Activated B cell treated with CpG ODN at 0.5 μM for 24 hours (primary cell): ENCODE measurements around the gene BTBD9. TPM values are rescaled to one million over a fixed set of nuclear protein-coding genes. Genes with fewer than 3 reads are reported as not detected.

ENCODE experiments used
- ATAC-seq: fragments of 200-7000 bp; cut with Tn5 transposase; one replicate; pipeline ENCODE4 v1.10.0; 2021; ENCODE audit warnings: low read depth, mild to moderate bottlenecking, moderate library complexity
- CTCF ChIA-PET: fragments of 350-600 bp; sonication (Branson Sonifier 250); formaldehyde crosslinking; loops from one replicate; lab custom pipeline; 2021; ENCODE audit warnings: antibody characterized with exemption; lab: Charles Lee
- POLR2A ChIA-PET: fragments of 350-600 bp; sonication (Branson Sonifier 250); formaldehyde crosslinking; loops from one replicate; lab custom pipeline; 2021; ENCODE audit warnings: antibody characterized with exemption; lab: Charles Lee
- DNase-seq: peaks from one replicate; pipeline ENCODE4 v3.0.0; 2022
- H3K27ac Mint-ChIP-seq: one replicate; pipeline ENCODE4 v1.8.0; 2020; ENCODE audit warnings: mixed read lengths
- H3K27me3 Mint-ChIP-seq: one replicate; pipeline ENCODE4 v1.8.0; 2021; ENCODE audit warnings: mixed read lengths
- H3K36me3 Mint-ChIP-seq: one replicate; pipeline ENCODE4 v1.8.0; 2021; ENCODE audit warnings: low read depth, mixed read lengths
- H3K4me1 Mint-ChIP-seq: one replicate; pipeline ENCODE4 v1.8.0; 2021; ENCODE audit warnings: mixed read lengths
- H3K4me3 Mint-ChIP-seq: one replicate; pipeline ENCODE4 v1.8.0; 2020; ENCODE audit warnings: mild to moderate bottlenecking, mixed read lengths
- H3K9me3 Mint-ChIP-seq: one replicate; pipeline ENCODE4 v1.8.0; 2020; ENCODE audit warnings: mixed read lengths
- intact Hi-C: fragments of 100-400 bp; cut with micrococcal nuclease; formaldehyde crosslinking; loops from one replicate; pipeline ENCODE4 v1.15.1; 2024
- total RNA-seq: library from RNA; stranded (reverse); gene quantifications from 2 replicates; pipeline ENCODE4 v1.2.3, GENCODE V29; 2022
- TF ChIP-seq, protein P1 (sequence below): fragments of 200-600 bp; IDR thresholded peaks from one replicate; pipeline ENCODE4 v1.8.0; 2022; ENCODE audit warnings: antibody characterized with exemption, mild to moderate bottlenecking

Gene BTBD9
- total RNA-seq, 1 donor from 2014 or later: 25.7 TPM

DNA sequence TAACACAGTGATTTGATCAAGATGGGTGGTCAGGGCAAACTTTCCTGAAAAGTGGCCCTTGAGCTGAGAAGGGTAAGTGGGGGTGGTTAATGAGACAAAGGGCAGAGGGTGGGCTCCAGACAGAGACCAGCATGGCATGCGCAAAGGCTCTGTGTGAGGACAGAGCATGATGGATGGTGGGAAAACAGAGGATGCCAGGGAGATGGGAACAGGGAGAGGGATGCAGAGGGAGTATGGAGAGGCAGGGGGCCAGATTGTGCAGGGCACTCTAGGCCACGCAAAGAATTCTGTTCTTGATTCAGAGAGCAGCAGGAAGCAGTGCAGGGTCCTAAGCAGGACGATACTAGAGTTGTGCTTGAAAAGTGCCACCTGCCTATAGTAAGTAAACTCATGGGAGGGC, 394.4 kb downstream of the BTBD9 start:
- POLR2A ChIA-PET: interaction anchor here (0.6 kb wide), 1 partner anchor 878 kb away, joined by 3 read pairs; no protein-coding TSS in a partner anchor
- Mint-ChIP-seq H3K4me3 (no peak overlapping the region), H3K4me1 (peaks cover 7% of the 10 kb centered on the region), H3K36me3 (peaks cover 36% of the 10 kb centered on the region), H3K27me3 (no peaks in the 10 kb centered on the region), H3K27ac (no peak overlapping the region), H3K9me3 (no peaks in the 10 kb centered on the region)
- ATAC-seq (no peak), DNase-seq (no peak)
- intact Hi-C loops: no loop called here
- CTCF ChIA-PET: no interaction called here
- TF ChIP-seq, protein P1, sequence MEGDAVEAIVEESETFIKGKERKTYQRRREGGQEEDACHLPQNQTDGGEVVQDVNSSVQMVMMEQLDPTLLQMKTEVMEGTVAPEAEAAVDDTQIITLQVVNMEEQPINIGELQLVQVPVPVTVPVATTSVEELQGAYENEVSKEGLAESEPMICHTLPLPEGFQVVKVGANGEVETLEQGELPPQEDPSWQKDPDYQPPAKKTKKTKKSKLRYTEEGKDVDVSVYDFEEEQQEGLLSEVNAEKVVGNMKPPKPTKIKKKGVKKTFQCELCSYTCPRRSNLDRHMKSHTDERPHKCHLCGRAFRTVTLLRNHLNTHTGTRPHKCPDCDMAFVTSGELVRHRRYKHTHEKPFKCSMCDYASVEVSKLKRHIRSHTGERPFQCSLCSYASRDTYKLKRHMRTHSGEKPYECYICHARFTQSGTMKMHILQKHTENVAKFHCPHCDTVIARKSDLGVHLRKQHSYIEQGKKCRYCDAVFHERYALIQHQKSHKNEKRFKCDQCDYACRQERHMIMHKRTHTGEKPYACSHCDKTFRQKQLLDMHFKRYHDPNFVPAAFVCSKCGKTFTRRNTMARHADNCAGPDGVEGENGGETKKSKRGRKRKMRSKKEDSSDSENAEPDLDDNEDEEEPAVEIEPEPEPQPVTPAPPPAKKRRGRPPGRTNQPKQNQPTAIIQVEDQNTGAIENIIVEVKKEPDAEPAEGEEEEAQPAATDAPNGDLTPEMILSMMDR: no peak

DNA sequence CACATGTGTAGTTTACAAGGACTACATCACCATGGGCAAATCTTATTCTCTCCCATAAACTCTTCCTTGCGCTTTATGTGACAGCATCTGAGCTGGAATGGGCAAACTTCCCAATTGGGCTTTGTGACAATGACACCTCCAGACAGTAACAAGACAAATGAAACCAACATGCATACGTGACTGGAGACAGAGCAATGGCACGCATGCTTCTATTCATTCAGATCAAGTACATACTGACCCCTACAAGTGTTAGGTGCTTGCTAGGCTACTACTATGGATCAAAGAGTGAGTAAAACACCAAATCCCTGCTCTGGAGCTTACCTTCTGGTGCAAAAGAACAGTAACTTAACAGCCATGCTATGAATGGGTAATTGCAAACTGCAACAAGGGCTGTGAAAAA, 394.9 kb downstream of the BTBD9 start:
- no peaks in the 10 kb centered on the region for H3K27me3 Mint-ChIP-seq
- ChIA-PET CTCF (no interaction called here), POLR2A (no interaction called here)
- H3K27ac Mint-ChIP-seq: no peak overlapping the region
- H3K4me3 Mint-ChIP-seq: no peak overlapping the region
- DNase-seq (no peak), ATAC-seq (no peak)
- peaks cover 11% of the 10 kb centered on the region for H3K4me1 Mint-ChIP-seq
- intact Hi-C loops: no loop called here
- H3K36me3 Mint-ChIP-seq: peaks cover 36% of the 10 kb centered on the region
- TF ChIP-seq, protein P1: no peak
- no peaks in the 10 kb centered on the region for H3K9me3 Mint-ChIP-seq

DNA sequence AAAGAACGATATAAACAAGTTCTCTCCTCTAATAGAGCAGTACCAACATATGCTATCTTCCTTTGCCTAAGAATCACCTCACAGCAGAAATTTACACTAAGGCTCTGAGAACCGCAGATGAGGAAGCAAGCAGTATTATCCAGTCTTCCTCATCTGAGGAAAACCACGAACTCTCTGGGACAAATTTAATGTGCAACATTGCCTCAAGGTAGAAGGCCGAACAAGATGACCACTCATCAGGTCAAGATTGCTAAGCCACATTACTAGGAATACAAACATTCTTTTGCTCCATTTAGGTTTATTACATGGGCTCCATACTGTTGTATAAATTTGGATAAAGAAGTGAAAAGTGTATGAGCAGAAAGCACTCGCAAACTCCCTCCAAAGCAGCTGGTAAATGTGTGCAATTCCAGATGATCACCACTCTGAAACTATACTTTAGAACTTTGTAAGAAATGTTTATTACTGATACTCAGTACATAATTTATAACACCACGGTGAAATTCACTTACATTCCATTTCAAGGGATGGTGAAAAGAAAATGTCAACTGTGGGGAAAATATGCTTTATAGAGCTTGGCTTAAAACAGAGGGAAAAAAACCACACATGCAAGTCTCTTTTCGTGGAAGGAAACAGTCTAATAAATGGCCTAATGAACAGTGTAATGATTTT, 398.4 kb downstream of the BTBD9 start:
- intact Hi-C loops: no loop called here
- CTCF ChIA-PET: no interaction called here
- TF ChIP-seq, protein P1: no peak

DNA sequence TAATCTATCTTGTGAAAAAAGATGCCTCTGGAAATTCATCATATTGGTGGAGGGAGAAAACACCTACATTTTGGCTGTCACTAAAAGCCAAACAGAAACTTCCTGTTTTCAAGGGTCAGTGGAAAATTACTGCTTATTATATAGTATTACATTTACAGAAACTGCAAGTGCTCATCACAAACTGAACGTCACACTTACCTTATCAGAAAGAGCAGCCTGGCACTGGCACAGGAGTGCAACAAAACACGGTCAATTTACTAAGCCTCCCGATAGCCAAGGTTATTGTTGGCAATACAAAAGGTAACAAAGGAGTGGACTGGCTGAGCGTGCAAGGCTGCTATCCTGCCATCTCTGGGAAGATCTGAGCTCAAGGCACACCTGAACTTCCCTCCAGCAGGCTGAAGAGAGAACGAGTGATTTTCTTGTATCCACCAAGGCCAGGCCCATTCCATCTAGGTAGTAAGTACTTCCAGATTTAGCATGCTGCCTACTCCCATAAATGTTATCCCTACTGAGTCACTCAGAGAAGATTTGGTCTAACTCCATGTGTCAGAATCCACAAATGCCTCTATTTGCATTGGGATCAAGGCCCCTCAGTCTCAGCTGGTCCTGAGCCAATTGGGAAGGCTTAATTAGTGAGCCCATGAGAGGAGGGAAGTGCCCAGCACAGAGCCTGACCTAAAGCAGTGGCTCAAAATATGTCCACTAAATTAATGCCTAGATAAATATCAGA, 399.8 kb downstream of the BTBD9 start:
- intact Hi-C loops: no loop called here
- TF ChIP-seq, protein P1: no peak
- ChIA-PET POLR2A (no interaction called here), CTCF (no interaction called here)
- H3K4me3 Mint-ChIP-seq: no peak overlapping the region
- no peaks in the 10 kb centered on the region for H3K9me3 Mint-ChIP-seq
- ATAC-seq (no peak), DNase-seq (no peak)
- no peaks in the 10 kb centered on the region for H3K27me3 Mint-ChIP-seq
- no peak overlapping the region for H3K27ac Mint-ChIP-seq
- peaks cover 29% of the 10 kb centered on the region for H3K4me1 Mint-ChIP-seq
- H3K36me3 Mint-ChIP-seq: peaks cover 16% of the 10 kb centered on the region

More for the DNA sequence above, 398.4 kb downstream of the BTBD9 start:
- ATAC-seq (no peak), DNase-seq (no peak)
- Mint-ChIP-seq H3K4me1 (peaks cover 15% of the 10 kb centered on the region), H3K4me3 (no peak overlapping the region), H3K9me3 (no peaks in the 10 kb centered on the region), H3K27me3 (no peaks in the 10 kb centered on the region), H3K27ac (no peak overlapping the region), H3K36me3 (peaks cover 25% of the 10 kb centered on the region)
- POLR2A ChIA-PET: no interaction called here

DNA sequence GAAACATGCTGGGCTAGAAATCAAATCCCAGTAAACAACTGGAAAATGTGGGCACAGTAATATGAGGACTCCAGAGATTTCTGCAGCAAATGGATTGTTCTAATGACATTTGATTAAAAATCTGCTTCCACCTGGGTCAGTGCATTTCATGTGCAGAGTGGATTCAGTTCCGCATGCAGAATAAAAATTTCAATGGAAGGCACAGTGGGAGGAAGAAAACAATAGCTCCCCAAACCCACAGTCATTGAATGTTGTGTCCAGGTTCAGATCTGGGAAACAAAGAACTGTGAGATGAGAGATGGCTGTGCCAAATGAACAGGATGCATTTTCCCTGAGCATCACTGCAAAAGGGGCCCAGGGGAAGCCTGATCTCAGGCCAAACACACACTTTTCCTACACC, 403.1 kb downstream of the BTBD9 start:
- ATAC-seq: no peak
- POLR2A ChIA-PET: no interaction called here
- TF ChIP-seq, protein P1: no peak
- Mint-ChIP-seq H3K4me1 (peaks cover 45% of the 10 kb centered on the region), H3K4me3 (no peak overlapping the region), H3K27me3 (no peaks in the 10 kb centered on the region), H3K36me3 (peaks cover 5% of the 10 kb centered on the region), H3K27ac (no peak overlapping the region), H3K9me3 (no peaks in the 10 kb centered on the region)
- CTCF ChIA-PET: no interaction called here
- intact Hi-C loops: no loop called here
- DNase-seq: no peak
